ENCODE results near the gene CATSPERE. TPM values are rescaled to one million over a fixed set of nuclear protein-coding genes. Genes with fewer than 3 reads are reported as not detected.

Gene CATSPERE
- total and polyA plus RNA-seq, 9 of the 15 experiments (the other 6 are each of a cell fraction or from before 2014, with no cell fraction given) = 0.06 to 0.16 (median 0.09) TPM; not detected in 3

DNA sequence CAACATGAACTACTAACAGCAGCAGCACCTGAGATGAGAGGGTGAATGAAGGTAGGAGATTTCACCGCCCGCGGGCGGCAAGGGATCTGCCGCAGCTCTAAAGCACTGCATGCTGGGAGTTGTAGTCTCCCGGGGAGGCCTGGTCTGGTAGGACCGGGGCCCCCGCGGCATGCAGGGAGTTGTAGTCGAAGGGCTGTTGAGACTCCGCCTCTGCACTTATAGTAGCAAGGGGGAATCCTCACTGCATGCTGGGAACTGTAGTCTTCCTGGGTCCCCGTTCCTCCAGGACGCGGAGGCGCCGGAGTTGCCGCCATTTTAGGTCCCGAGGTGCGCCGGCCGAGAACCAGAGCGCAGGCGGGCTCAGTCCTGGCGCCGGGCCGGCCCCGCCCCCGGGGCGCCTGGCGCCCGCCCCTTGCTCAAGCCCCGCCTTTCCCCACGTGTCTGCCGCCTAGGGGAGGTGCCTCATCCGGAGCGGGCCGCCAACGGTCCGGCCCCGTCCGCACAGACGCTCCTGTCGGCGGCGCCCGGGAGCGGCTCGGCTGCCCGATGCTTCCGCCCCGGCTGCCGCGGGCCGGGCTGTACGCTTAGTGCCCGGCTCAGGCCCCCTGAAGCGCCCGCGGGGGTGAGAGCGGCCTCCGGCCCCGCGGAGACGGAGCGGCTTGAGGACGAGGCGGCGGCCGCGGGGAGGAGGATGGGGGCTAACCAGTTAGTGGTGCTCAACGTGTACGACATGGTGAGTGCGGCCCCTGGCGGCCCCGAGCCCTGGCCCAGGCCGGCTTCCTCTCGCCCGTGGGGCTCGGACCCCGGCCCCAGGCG lies 191.8 kb downstream of the CATSPERE start, which contains the start of gene DESI2 (continued):
- TF ChIP-seq TCF7 (IDR thresholded peaks at IDR 0.05; ENCODE audit: borderline replicate concordance) (peak; percentile 60; the same call in 1 of the 2 replicates), POLR2H (tag; IDR thresholded peaks at IDR 0.05; ENCODE audit: low read depth) (peak; percentile 92), SIN3A (IDR thresholded peaks at IDR 0.05; ENCODE audit: borderline replicate concordance in 2 of 2, control insufficient read depth in 1 of 2, low read depth in 2 of 2, low read length in 2 of 2) (peak; percentile 42 to 83; a peak in 2 of 4 replicates), ZNF766 (CRISPR knock-in tag; conservative IDR thresholded peaks at IDR 0.05) (peak; percentile 95), EHMT2 (IDR thresholded peaks at IDR 0.05) (no peak), JUNB (CRISPR knock-in tag; conservative IDR thresholded peaks at IDR 0.05) (no peak), HMG20B (CRISPR knock-in tag; IDR thresholded peaks at IDR 0.05) (no peak), KLF1 (tag; IDR thresholded peaks at IDR 0.05) (peak; percentile 81; the same call in 1 of the 2 replicates), ZBTB7A (IDR thresholded peaks at IDR 0.05; ENCODE audit: borderline replicate concordance, control insufficient read depth, low read depth, low read length) (peak; percentile 68), ZNF212 (CRISPR knock-in tag; IDR thresholded peaks at IDR 0.05) (0 out of 2 replicates have a peak, but pooled peaks have one; percentile 49), ZNF263 (CRISPR knock-in tag; IDR thresholded peaks at IDR 0.05; ENCODE audit: borderline replicate concordance) (peak; percentile 56), CBFB (CRISPR knock-in tag; IDR thresholded peaks at IDR 0.05) (peak; percentile 6; the same call in 1 of the 2 replicates), CTBP1 (IDR thresholded peaks at IDR 0.05; ENCODE audit: borderline replicate concordance) (peak; percentile 97), POLR2AphosphoS2 (IDR thresholded peaks at IDR 0.05; ENCODE audit: low read length) (peak; percentile 43; the same call in 1 of the 2 replicates), ZNF324 (CRISPR knock-in tag; IDR thresholded peaks at IDR 0.05) (0 out of 2 replicates have a peak, but pooled peaks have one; percentile 16), SOX6 (IDR thresholded peaks at IDR 0.05) (peak; percentile 34; the same call in 1 of the 2 replicates), TEAD4 (IDR thresholded peaks at IDR 0.05; ENCODE audit: low read length) (peak; percentile 42), TEAD4 (CRISPR knock-in tag; IDR thresholded peaks at IDR 0.05; ENCODE audit: borderline replicate concordance) (peak; percentile 10; the same call in 1 of the 2 replicates), ZNF431 (CRISPR knock-in tag; IDR thresholded peaks at IDR 0.05) (peak; percentile 32; the same call in 1 of the 2 replicates), ARID2 (IDR thresholded peaks at IDR 0.05) (no peak; the same call in 1 of the 2 replicates)
- TF ChIP-seq, protein P1, sequence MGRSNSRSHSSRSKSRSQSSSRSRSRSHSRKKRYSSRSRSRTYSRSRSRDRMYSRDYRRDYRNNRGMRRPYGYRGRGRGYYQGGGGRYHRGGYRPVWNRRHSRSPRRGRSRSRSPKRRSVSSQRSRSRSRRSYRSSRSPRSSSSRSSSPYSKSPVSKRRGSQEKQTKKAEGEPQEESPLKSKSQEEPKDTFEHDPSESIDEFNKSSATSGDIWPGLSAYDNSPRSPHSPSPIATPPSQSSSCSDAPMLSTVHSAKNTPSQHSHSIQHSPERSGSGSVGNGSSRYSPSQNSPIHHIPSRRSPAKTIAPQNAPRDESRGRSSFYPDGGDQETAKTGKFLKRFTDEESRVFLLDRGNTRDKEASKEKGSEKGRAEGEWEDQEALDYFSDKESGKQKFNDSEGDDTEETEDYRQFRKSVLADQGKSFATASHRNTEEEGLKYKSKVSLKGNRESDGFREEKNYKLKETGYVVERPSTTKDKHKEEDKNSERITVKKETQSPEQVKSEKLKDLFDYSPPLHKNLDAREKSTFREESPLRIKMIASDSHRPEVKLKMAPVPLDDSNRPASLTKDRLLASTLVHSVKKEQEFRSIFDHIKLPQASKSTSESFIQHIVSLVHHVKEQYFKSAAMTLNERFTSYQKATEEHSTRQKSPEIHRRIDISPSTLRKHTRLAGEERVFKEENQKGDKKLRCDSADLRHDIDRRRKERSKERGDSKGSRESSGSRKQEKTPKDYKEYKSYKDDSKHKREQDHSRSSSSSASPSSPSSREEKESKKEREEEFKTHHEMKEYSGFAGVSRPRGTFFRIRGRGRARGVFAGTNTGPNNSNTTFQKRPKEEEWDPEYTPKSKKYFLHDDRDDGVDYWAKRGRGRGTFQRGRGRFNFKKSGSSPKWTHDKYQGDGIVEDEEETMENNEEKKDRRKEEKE (IDR thresholded peaks at IDR 0.05; ENCODE audit: borderline replicate concordance in 1 of 2, control insufficient read depth in 1 of 2, low read depth in 2 of 2, low read length in 1 of 2) = peak in 1 of 2 experiments; percentile 42; a peak in 1 of 4 replicates
- TF ChIP-seq, protein P2, sequence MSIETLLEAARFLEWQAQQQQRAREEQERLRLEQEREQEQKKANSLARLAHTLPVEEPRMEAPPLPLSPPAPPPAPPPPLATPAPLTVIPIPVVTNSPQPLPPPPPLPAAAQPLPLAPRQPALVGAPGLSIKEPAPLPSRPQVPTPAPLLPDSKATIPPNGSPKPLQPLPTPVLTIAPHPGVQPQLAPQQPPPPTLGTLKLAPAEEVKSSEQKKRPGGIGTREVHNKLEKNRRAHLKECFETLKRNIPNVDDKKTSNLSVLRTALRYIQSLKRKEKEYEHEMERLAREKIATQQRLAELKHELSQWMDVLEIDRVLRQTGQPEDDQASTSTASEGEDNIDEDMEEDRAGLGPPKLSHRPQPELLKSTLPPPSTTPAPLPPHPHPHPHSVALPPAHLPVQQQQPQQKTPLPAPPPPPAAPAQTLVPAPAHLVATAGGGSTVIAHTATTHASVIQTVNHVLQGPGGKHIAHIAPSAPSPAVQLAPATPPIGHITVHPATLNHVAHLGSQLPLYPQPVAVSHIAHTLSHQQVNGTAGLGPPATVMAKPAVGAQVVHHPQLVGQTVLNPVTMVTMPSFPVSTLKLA (conservative IDR thresholded peaks at IDR 0.05) = peak; percentile 59 to 84
- TF ChIP-seq, protein P3, sequence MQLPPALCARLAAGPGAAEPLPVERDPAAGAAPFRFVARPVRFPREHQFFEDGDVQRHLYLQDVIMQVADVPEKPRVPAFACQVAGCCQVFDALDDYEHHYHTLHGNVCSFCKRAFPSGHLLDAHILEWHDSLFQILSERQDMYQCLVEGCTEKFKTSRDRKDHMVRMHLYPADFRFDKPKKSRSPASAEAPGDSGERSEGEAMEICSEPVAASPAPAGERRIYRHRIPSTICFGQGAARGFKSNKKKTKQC (CRISPR knock-in tag; IDR thresholded peaks at IDR 0.05) = peak; percentile 64
